Endothelial cell of umbilical vein (primary cell): ENCODE results near the gene EEIG1.

Experiments used
- EZH2 ChIP-seq: IDR thresholded peaks from 2 replicates; pipeline ENCODE4 v1.6.1; 2012; ENCODE audit warnings: borderline replicate concordance, low read depth, mild to moderate bottlenecking, moderate library complexity, low read length, inconsistent platforms; ENCODE audit not compliant: severe bottlenecking
- POLR2A ChIP-seq: IDR thresholded peaks from 2 replicates; pipeline ENCODE4 v1.6.1; 2012; ENCODE audit warnings: low read depth, mild to moderate bottlenecking, control low read depth, low read length
- POLR2AphosphoS5 ChIP-seq: IDR thresholded peaks from 2 replicates; pipeline ENCODE4 v1.6.1; 2012; ENCODE audit warnings: low read depth, mild to moderate bottlenecking, control low read depth, low read length, moderate library complexity; ENCODE audit not compliant: insufficient read depth
- TF ChIP-seq, protein P1 (sequence below), 2 donors: IDR thresholded peaks; 1 replicate in 1 of 2; 2 replicates in 1 of 2; pipeline ENCODE4 v1.5.1; 2011; ENCODE audit warnings: low read length in 2 of 2, mild to moderate bottlenecking in 2 of 2, moderate library complexity in 2 of 2, control low read depth in 1 of 2, inconsistent platforms in 1 of 2, low read depth in 1 of 2; ENCODE audit not compliant: insufficient read depth in 1 of 2; ENCODE audit errors: extremely low read depth in 1 of 2

GRCh38 chr9:127943011-127943662 lies 37.7 kb downstream of the EEIG1 start:
- TF ChIP-seq, protein P1, sequence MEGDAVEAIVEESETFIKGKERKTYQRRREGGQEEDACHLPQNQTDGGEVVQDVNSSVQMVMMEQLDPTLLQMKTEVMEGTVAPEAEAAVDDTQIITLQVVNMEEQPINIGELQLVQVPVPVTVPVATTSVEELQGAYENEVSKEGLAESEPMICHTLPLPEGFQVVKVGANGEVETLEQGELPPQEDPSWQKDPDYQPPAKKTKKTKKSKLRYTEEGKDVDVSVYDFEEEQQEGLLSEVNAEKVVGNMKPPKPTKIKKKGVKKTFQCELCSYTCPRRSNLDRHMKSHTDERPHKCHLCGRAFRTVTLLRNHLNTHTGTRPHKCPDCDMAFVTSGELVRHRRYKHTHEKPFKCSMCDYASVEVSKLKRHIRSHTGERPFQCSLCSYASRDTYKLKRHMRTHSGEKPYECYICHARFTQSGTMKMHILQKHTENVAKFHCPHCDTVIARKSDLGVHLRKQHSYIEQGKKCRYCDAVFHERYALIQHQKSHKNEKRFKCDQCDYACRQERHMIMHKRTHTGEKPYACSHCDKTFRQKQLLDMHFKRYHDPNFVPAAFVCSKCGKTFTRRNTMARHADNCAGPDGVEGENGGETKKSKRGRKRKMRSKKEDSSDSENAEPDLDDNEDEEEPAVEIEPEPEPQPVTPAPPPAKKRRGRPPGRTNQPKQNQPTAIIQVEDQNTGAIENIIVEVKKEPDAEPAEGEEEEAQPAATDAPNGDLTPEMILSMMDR (IDR thresholded peaks at IDR 0.05; ENCODE audit: extremely low read depth in 1 of 2, insufficient read depth in 1 of 2, low read depth in 1 of 2, low read length in 2 of 2), result no peak
- no peak for TF ChIP-seq POLR2A
- no peak for TF ChIP-seq EZH2
- no peak for TF ChIP-seq POLR2AphosphoS5
